KOPT-K1 (cell line): ENCODE data around the gene CXCL12.

Experiments used
- H3K27ac ChIP-seq: fragments of 200-600 bp; sonication (generic); 2 replicates; pipeline ENCODE4 v1.5.1; 2016; ENCODE audit warnings: antibody characterized with exemption, mild to moderate bottlenecking, low read depth, low read length; ENCODE audit not compliant: poor library complexity, severe bottlenecking
- H3K36me3 ChIP-seq: fragments of 200-600 bp; sonication (generic); 2 replicates; pipeline ENCODE4 v1.5.1; 2017; ENCODE audit warnings: antibody characterized with exemption, mild to moderate bottlenecking, low read length, moderate library complexity; ENCODE audit not compliant: insufficient read depth
- H3K9me3 ChIP-seq: fragments of 200-600 bp; sonication (generic); 2 replicates; pipeline ENCODE4 v1.5.1; 2017; ENCODE audit warnings: antibody characterized with exemption, low read length, mild to moderate bottlenecking; ENCODE audit not compliant: insufficient read depth, poor library complexity, severe bottlenecking

Gene CXCL12

GRCh38 chr10:44415121-44415520 is 30.2 kb upstream of the CXCL12 start:
- no peaks in the 10 kb centered on the region for H3K36me3 ChIP-seq
- H3K9me3 ChIP-seq, result peaks cover 9% of the 10 kb centered on the region
- no peak overlapping the region for H3K27ac ChIP-seq

GRCh38 chr10:44413416-44413815 is 28.5 kb upstream of the CXCL12 start:
- Histone ChIP-seq H3K27ac (no peak overlapping the region), H3K9me3 (peaks cover 9% of the 10 kb centered on the region), H3K36me3 (no peaks in the 10 kb centered on the region)

- no peaks in the 10 kb centered on the region for H3K36me3 ChIP-seq
- peaks cover 6% of the 10 kb centered on the region for H3K9me3 ChIP-seq
- H3K27ac ChIP-seq, result no peak overlapping the region
Measured at GRCh38 chr10:44411251-44411650, 26.4 kb upstream of the CXCL12 start.

DNA sequence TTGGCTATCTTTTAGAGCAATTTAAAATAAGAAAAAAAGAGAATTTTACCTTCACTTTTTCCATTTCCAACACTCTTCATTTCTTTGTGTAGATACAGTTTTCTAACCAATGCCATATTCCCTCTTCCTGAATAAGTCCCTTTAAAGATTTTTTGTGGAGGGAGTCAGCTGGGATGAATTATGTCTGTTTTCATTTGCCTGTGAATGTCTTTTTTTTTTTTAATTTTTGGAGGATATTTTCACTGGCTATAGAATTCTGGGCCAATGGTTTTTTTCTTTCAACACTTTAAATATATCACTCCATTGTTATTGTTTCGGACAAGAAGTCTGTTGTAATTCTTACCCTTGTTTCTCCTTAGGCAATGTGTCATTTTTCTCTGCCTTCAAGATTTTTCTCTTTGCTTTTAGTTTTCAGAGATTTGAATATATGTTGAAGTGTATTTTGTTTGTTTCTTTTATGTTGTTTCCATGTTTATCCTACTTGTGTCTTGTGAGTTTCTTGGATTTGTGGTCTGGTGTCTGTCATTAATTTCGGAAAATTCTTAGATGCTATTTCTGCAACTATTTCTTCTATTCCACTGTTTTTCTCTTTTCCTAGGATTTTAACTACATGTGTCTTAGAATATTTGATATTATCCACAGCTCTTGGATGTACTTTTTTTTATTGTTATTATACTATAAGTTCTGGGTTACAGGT is 20.0 kb upstream of the CXCL12 start:
- Histone ChIP-seq H3K27ac (no peak overlapping the region), H3K36me3 (no peaks in the 10 kb centered on the region), H3K9me3 (no peaks in the 10 kb centered on the region)

GRCh38 chr10:44402465-44403195 is 17.7 kb upstream of the CXCL12 start:
- Histone ChIP-seq H3K36me3 (no peaks in the 10 kb centered on the region), H3K27ac (no peak overlapping the region), H3K9me3 (no peaks in the 10 kb centered on the region)

- H3K36me3 ChIP-seq, result no peaks in the 10 kb centered on the region
- no peaks in the 10 kb centered on the region for H3K9me3 ChIP-seq
- H3K27ac ChIP-seq, result no peak overlapping the region
Measured at GRCh38 chr10:44400541-44400940, 15.6 kb upstream of the CXCL12 start.

DNA sequence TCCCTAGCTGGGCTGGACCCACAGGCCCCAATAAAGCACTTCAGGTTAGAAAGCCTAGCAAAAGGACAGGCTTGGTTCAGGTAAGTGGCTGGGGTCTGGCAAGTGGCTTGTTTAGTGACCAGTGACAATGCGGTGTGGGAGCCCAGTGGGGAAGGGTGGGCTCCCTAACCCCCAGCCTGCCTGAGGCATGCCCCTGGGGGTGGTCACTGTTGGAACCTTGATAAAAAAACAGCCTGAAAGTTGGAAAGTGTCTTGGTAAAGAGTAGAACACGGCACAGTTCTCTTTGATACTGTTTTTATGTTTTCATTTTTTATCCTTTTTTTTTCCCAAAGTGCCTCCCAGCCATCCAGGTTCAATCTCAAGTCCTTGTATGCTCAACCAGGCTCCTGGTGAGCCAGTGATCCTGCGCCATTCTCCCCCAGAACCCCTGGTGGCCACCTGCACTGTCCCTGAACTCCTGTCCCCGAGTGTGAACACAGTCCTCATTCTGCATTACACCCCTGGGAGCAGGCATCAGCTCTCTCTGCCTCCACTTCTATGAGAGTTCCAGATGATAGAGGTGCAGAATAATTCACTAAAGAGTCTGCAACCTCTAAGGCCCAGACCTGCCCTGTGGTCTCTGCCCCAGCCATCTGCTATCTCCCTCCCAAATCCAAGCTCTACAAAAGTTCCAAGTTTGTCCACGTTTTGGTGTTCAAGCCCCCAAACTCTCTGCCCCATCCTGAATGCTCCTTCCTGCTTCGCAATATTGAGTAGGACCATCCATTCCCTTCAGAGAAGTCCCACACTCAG is 15.0 kb upstream of the CXCL12 start:
- H3K9me3 ChIP-seq, result no peaks in the 10 kb centered on the region
- H3K27ac ChIP-seq, result no peak overlapping the region
- no peaks in the 10 kb centered on the region for H3K36me3 ChIP-seq

- Histone ChIP-seq H3K9me3 (no peaks in the 10 kb centered on the region), H3K27ac (no peak overlapping the region), H3K36me3 (no peaks in the 10 kb centered on the region)
Measured at GRCh38 chr10:44398747-44399658, 14.1 kb upstream of the CXCL12 start.

GRCh38 chr10:44398271-44398670 is 13.4 kb upstream of the CXCL12 start:
- H3K27ac ChIP-seq, result no peak overlapping the region
- no peaks in the 10 kb centered on the region for H3K36me3 ChIP-seq
- H3K9me3 ChIP-seq, result no peaks in the 10 kb centered on the region

GRCh38 chr10:44397476-44398225 is 12.8 kb upstream of the CXCL12 start:
- Histone ChIP-seq H3K27ac (no peak overlapping the region), H3K36me3 (no peaks in the 10 kb centered on the region), H3K9me3 (no peaks in the 10 kb centered on the region)

DNA sequence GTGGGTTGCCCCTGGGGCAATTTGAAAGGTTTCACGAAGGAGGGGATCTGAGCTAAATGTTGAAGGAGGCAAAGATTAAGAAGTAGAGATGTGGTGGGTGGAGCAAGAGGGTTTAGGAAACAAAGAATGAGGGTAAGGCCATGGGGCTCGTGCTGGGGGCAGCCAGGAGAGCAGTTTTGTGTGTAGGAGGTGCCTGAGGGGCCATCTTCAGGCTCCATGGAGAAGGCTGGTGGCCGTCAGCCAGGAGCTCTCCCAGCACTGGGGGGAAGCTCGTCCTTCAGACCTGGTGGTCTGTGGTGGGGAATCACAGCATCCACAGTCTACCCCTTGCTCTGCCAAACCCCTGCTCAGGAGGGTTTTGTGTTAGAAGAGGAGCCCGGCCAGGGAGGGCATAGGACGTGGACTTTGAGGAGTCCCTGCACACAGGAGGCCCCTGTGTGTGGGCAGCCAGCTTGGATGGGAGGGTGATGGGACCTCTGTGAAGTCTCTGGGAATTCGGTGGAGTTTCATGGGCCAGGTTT is 11.8 kb upstream of the CXCL12 start:
- Histone ChIP-seq H3K27ac (no peak overlapping the region), H3K36me3 (no peaks in the 10 kb centered on the region), H3K9me3 (no peaks in the 10 kb centered on the region)

DNA sequence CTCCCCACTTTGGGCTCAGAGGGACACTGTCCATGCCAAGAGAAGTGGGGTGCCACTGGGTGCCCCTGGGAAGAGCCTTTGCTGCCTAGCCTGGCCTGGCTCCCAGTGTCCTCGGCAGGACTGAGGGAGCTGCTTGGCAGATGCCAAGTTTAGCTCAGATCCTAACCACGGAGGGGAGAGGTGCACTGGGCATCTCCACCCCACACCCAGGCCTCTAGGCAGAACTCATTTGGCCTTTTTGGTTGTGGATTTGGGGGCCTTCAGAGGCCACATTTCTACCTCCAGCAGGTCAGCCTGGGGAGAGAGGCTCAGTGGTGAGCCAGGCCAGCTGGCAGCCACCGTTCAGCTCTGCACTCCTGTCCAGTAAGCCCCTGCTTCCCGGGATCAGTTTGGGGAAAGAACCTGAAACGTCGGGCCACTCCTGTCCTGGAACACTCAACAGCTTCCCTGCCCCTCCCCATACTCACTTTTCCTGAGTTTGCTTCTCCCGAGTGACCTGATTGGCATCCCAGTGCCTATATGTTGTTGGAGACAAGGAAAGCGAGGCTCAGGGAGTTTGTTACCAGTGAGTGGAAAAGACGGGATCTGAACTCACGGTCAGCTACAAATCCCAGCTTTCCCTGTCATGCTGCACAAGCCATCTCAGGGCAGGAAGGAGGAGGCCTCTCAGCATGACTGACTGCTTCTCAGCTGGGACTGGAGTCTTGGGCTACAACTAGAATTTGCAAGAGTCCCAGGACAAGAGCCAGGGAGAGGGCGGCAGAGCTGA is 11.2 kb upstream of the CXCL12 start:
- Histone ChIP-seq H3K27ac (no peak overlapping the region), H3K36me3 (no peaks in the 10 kb centered on the region), H3K9me3 (no peaks in the 10 kb centered on the region)

- Histone ChIP-seq H3K36me3 (no peaks in the 10 kb centered on the region), H3K9me3 (no peaks in the 10 kb centered on the region), H3K27ac (no peak overlapping the region)
Measured at GRCh38 chr10:44395396-44395795, 10.5 kb upstream of the CXCL12 start.
